ENCODE results near the gene SEMA3G.

The SEMA3G gene

DNA sequence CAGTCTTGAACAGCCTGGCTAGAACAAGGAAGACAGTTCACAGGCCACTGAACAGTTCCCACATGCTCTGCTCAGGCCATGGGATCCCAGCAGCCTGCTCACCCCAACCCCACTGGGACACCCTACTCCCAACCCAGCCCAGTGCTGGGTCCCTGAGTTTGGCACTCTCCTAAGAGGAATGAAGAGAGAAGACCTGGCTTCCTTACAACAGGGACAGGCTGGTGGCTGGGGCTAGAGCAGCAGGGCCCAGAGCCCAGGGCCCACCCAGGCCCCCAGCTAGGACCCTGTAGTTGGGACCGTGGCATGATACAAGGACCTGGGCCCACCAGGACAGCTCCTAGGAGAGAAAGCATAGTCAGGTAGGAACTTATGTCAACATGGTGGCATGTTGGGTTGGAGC lies 43.4 kb downstream of the SEMA3G start:
- Histone ChIP-seq H3K9me3 (ENCODE audit: control insufficient read depth in 1 of 2, low read length in 2 of 2) (no peaks in the 10 kb centered on the region), H3K4me1 (ENCODE audit: control insufficient read depth in 1 of 2, insufficient read depth in 2 of 2, low read length in 2 of 2) (peaks cover 14 to 19% of the 10 kb centered on the region in 2 donors), H3K9ac (ENCODE audit: low read depth in 1 of 2, low read length in 2 of 2) (no peak overlapping the region), H3K27ac (ENCODE audit: low read depth, low read length) (no peak overlapping the region), H3K36me3 (ENCODE audit: control insufficient read depth in 1 of 2, insufficient read depth in 2 of 2, low read length in 2 of 2) (peaks cover 34 to 79% of the 10 kb centered on the region in 2 donors), H3K4me3 (ENCODE audit: low read depth in 1 of 2, low read length in 2 of 2) (no peak overlapping the region), H3K27me3 (ENCODE audit: control insufficient read depth in 1 of 2, insufficient read depth in 2 of 2, low read length in 2 of 2) (no peaks in the 10 kb centered on the region)

DNA sequence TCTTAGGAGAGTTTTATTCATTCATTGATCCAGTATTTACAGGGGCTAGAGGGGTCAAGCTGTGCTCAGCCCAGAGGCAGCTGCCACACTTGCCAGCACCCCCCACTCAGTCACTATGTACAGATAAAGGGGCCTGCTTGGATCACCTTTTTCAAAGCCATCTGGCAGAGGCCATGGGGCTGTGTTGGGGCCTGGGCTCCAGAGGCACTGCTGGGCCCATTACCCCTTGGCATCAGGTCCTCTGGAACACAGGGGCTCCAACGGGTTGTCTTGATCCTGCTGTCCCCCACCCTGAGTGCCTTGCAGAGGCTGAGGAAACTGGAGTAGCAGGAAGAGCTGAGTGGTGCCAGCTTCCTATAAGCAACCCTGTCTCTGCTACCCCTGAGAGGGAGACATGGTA lies 43.9 kb downstream of the SEMA3G start:
- Histone ChIP-seq H3K4me3 (ENCODE audit: low read depth in 1 of 2, low read length in 2 of 2) (no peak overlapping the region), H3K27me3 (ENCODE audit: control insufficient read depth in 1 of 2, insufficient read depth in 2 of 2, low read length in 2 of 2) (no peaks in the 10 kb centered on the region), H3K27ac (ENCODE audit: low read depth, low read length) (no peak overlapping the region), H3K9ac (ENCODE audit: low read depth in 1 of 2, low read length in 2 of 2) (no peak overlapping the region), H3K36me3 (ENCODE audit: control insufficient read depth in 1 of 2, insufficient read depth in 2 of 2, low read length in 2 of 2) (peaks cover 29 to 74% of the 10 kb centered on the region in 2 donors), H3K4me1 (ENCODE audit: control insufficient read depth in 1 of 2, insufficient read depth in 2 of 2, low read length in 2 of 2) (peaks cover 11 to 15% of the 10 kb centered on the region in 2 donors), H3K9me3 (ENCODE audit: control insufficient read depth in 1 of 2, low read length in 2 of 2) (no peaks in the 10 kb centered on the region)

DNA sequence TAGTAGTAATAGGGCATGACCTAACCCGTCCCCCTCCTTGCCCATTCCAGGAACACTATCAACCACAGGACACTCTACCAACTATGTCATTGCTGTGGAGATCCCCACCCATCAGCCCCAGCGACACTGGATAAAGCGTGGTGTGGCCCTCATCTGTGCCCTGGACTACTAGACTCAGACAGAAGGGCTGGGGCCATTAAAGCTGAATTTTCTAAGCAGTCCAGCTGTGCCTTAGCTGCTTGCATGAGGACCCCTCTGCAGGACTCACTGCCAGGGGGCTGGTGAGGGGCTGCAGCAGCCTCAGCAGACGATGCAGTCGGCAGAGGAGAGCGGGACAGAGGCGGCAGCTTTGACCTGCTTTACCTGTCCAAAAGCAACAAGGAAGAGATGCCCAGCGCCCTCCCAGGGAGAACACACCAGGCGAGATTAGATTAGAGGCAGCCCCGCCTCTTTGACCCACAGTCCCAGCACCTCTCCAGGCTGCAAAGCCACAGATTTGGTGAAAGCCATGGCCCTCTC lies 44.6 kb downstream of the SEMA3G start:
- H3K27me3 ChIP-seq (ENCODE audit: control insufficient read depth in 1 of 2, insufficient read depth in 2 of 2, low read length in 2 of 2): no peaks in the 10 kb centered on the region
- H3K36me3 ChIP-seq (ENCODE audit: control insufficient read depth in 1 of 2, insufficient read depth in 2 of 2, low read length in 2 of 2): peaks cover 22 to 67% of the 10 kb centered on the region in 2 donors
- no peak overlapping the region for H3K9ac ChIP-seq (ENCODE audit: low read depth in 1 of 2, low read length in 2 of 2)
- no peak overlapping the region for H3K4me3 ChIP-seq (ENCODE audit: low read depth in 1 of 2, low read length in 2 of 2)
- H3K4me1 ChIP-seq (ENCODE audit: control insufficient read depth in 1 of 2, insufficient read depth in 2 of 2, low read length in 2 of 2): peaks cover 11% of the 10 kb centered on the region in 2 donors
- no peak overlapping the region for H3K27ac ChIP-seq (ENCODE audit: low read depth, low read length)
- H3K9me3 ChIP-seq (ENCODE audit: control insufficient read depth in 1 of 2, low read length in 2 of 2): no peaks in the 10 kb centered on the region

DNA sequence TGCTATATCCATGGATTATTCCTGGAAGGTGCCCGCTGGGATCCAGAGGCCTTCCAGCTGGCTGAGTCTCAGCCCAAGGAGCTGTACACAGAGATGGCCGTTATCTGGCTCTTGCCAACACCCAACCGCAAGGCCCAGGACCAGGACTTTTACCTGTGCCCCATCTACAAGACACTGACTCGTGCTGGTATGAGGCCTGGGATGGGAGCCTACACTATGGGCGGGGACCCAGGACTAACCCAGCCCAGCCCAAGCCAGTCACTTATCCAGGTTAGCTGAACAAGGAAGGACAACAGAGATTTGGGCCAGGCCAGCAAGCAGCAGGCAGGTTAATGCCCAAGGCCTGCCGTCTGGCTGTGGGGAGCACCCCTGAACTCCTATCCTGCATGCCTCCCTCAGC lies 45.3 kb downstream of the SEMA3G start:
- Histone ChIP-seq H3K4me3 (ENCODE audit: low read depth in 1 of 2, low read length in 2 of 2) (no peak overlapping the region), H3K9ac (ENCODE audit: low read depth in 1 of 2, low read length in 2 of 2) (no peak overlapping the region), H3K27ac (ENCODE audit: low read depth, low read length) (no peak overlapping the region), H3K9me3 (ENCODE audit: control insufficient read depth in 1 of 2, low read length in 2 of 2) (no peaks in the 10 kb centered on the region), H3K36me3 (ENCODE audit: control insufficient read depth in 1 of 2, insufficient read depth in 2 of 2, low read length in 2 of 2) (peaks cover 22 to 60% of the 10 kb centered on the region in 2 donors), H3K4me1 (ENCODE audit: control insufficient read depth in 1 of 2, insufficient read depth in 2 of 2, low read length in 2 of 2) (peaks cover 11% of the 10 kb centered on the region in 2 donors), H3K27me3 (ENCODE audit: control insufficient read depth in 1 of 2, insufficient read depth in 2 of 2, low read length in 2 of 2) (no peaks in the 10 kb centered on the region)

DNA sequence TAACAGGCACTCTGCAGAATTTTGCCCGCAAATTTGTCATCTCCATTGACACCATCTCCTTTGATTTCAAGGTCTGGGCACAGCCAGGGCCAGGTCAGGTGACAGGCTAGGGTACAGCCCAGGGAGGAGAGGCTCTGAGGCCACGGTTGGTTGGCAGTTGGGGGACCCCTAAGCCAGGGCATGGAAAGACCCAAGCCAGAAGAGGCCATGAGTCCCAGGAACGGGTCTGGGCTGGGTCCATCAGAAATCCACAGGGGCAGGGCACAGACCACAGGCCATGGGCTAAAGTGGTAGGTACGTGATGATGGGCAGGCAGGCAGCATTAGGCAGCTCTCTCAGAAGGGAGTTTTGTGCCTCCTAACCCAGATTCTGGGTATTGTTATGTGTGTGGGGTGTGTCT lies 45.8 kb downstream of the SEMA3G start:
- peaks cover 11% of the 10 kb centered on the region in 2 donors for H3K4me1 ChIP-seq (ENCODE audit: control insufficient read depth in 1 of 2, insufficient read depth in 2 of 2, low read length in 2 of 2)

DNA sequence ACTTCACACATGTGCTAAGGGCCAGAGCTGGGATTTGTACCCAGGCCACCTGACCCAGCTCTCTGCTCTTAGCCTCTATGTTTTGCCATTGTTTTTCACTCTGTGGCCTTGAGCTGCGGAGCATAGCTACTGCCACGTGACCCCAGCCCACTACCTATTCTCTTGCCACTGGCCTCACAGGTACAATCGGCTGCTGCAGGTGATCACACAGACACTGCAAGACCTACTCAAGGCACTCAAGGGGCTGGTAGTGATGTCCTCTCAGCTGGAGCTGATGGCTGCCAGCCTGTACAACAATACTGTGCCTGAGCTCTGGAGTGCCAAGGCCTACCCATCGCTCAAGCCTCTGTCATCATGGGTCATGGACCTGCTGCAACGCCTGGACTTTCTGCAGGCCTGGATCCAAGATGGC lies 46.2 kb downstream of the SEMA3G start:
- H3K4me3 ChIP-seq (ENCODE audit: low read depth in 1 of 2, low read length in 2 of 2): no peak overlapping the region
- H3K27me3 ChIP-seq (ENCODE audit: control insufficient read depth in 1 of 2, insufficient read depth in 2 of 2, low read length in 2 of 2): no peaks in the 10 kb centered on the region
- peaks cover 11% of the 10 kb centered on the region in 2 donors for H3K4me1 ChIP-seq (ENCODE audit: control insufficient read depth in 1 of 2, insufficient read depth in 2 of 2, low read length in 2 of 2)
- no peak overlapping the region for H3K9ac ChIP-seq (ENCODE audit: low read depth in 1 of 2, low read length in 2 of 2)
- no peak overlapping the region for H3K27ac ChIP-seq (ENCODE audit: low read depth, low read length)
- no peaks in the 10 kb centered on the region for H3K9me3 ChIP-seq (ENCODE audit: control insufficient read depth in 1 of 2, low read length in 2 of 2)
- peaks cover 13 to 50% of the 10 kb centered on the region in 2 donors for H3K36me3 ChIP-seq (ENCODE audit: control insufficient read depth in 1 of 2, insufficient read depth in 2 of 2, low read length in 2 of 2)

More for the DNA sequence above, 45.8 kb downstream of the SEMA3G start:
- Histone ChIP-seq H3K9me3 (ENCODE audit: control insufficient read depth in 1 of 2, low read length in 2 of 2) (no peaks in the 10 kb centered on the region), H3K36me3 (ENCODE audit: control insufficient read depth in 1 of 2, insufficient read depth in 2 of 2, low read length in 2 of 2) (peaks cover 18 to 55% of the 10 kb centered on the region in 2 donors), H3K27me3 (ENCODE audit: control insufficient read depth in 1 of 2, insufficient read depth in 2 of 2, low read length in 2 of 2) (no peaks in the 10 kb centered on the region), H3K9ac (ENCODE audit: low read depth in 1 of 2, low read length in 2 of 2) (no peak overlapping the region), H3K27ac (ENCODE audit: low read depth, low read length) (no peak overlapping the region), H3K4me3 (ENCODE audit: low read depth in 1 of 2, low read length in 2 of 2) (no peak overlapping the region)

DNA sequence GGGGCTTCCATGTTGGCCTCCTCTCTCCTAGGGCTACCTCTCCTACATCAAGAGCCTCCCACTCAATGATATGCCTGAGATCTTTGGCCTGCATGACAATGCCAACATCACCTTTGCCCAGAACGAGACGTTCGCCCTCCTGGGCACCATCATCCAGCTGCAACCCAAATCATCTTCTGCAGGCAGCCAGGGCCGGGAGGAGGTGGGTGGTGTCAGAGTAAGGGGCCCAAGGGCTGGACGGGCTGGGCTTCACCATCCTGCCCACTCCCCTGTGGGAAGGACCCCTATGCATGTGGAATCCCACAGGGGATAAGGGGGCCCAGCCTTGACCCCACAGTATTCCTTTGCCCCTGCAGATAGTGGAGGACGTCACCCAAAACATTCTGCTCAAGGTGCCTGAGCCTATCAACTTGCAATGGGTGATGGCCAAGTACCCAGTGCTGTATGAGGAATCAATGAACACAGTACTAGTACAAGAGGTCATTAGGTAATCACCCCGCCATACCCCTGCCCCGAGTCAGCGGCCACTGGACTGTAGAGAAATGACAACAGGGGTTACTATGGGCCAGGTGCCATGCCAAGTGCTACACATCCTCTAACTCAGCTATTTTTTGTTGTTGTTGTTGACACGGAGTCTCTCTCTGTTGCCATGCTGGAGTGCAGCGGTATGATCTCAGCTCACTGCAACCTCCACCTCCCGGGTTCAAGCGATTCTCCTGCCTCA lies 47.1 kb downstream of the SEMA3G start:
- no peaks in the 10 kb centered on the region for H3K9me3 ChIP-seq (ENCODE audit: control insufficient read depth in 1 of 2, low read length in 2 of 2)
- no peak overlapping the region for H3K4me3 ChIP-seq (ENCODE audit: low read depth in 1 of 2, low read length in 2 of 2)
- no peak overlapping the region for H3K27ac ChIP-seq (ENCODE audit: low read depth, low read length)
- H3K4me1 ChIP-seq (ENCODE audit: control insufficient read depth in 1 of 2, insufficient read depth in 2 of 2, low read length in 2 of 2): peaks cover 11% of the 10 kb centered on the region in 2 donors
- no peak overlapping the region for H3K9ac ChIP-seq (ENCODE audit: low read depth in 1 of 2, low read length in 2 of 2)
- peaks cover 8 to 48% of the 10 kb centered on the region in 2 donors for H3K36me3 ChIP-seq (ENCODE audit: control insufficient read depth in 1 of 2, insufficient read depth in 2 of 2, low read length in 2 of 2)
- no peaks in the 10 kb centered on the region for H3K27me3 ChIP-seq (ENCODE audit: control insufficient read depth in 1 of 2, insufficient read depth in 2 of 2, low read length in 2 of 2)

DNA sequence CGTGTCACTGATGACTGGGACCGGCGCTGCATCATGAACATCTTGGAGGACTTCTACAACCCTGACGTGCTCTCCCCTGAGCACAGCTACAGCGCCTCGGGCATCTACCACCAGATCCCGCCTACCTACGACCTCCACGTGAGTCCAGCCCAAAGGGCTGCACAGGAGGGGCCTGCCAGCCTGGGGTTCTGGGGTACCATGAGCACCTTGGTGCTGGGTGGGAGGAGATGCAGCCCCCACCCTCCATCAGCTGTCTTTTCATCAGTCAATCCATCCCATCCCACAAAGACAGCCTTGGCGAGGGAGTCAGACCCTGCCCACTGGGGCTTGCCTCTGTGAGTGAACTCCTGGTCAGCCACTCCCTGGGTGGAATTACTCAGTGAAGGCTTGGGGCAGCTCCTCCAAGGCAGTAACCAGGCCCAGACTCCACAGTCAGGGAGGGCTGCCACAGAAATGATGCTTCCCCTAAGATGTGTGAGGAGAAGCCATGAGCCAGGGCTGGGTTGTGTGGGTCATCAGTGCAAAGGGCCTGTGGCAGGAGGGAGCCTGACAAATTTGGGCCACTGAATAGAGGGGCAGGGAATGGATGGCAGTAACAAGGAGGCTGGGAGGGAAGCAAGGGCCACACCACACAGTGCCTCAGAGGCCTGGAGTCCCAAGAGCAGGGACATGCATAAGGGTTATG lies 47.9 kb downstream of the SEMA3G start:
- peaks cover 11% of the 10 kb centered on the region in 2 donors for H3K4me1 ChIP-seq (ENCODE audit: control insufficient read depth in 1 of 2, insufficient read depth in 2 of 2, low read length in 2 of 2)
- no peak overlapping the region for H3K27ac ChIP-seq (ENCODE audit: low read depth, low read length)
- no peak overlapping the region for H3K9ac ChIP-seq (ENCODE audit: low read depth in 1 of 2, low read length in 2 of 2)
- no peaks in the 10 kb centered on the region for H3K9me3 ChIP-seq (ENCODE audit: control insufficient read depth in 1 of 2, low read length in 2 of 2)
- H3K36me3 ChIP-seq (ENCODE audit: control insufficient read depth in 1 of 2, insufficient read depth in 2 of 2, low read length in 2 of 2): peaks cover under 1 to 44% of the 10 kb centered on the region in 2 donors
- H3K4me3 ChIP-seq (ENCODE audit: low read depth in 1 of 2, low read length in 2 of 2): no peak overlapping the region
- H3K27me3 ChIP-seq (ENCODE audit: control insufficient read depth in 1 of 2, insufficient read depth in 2 of 2, low read length in 2 of 2): no peaks in the 10 kb centered on the region

DNA sequence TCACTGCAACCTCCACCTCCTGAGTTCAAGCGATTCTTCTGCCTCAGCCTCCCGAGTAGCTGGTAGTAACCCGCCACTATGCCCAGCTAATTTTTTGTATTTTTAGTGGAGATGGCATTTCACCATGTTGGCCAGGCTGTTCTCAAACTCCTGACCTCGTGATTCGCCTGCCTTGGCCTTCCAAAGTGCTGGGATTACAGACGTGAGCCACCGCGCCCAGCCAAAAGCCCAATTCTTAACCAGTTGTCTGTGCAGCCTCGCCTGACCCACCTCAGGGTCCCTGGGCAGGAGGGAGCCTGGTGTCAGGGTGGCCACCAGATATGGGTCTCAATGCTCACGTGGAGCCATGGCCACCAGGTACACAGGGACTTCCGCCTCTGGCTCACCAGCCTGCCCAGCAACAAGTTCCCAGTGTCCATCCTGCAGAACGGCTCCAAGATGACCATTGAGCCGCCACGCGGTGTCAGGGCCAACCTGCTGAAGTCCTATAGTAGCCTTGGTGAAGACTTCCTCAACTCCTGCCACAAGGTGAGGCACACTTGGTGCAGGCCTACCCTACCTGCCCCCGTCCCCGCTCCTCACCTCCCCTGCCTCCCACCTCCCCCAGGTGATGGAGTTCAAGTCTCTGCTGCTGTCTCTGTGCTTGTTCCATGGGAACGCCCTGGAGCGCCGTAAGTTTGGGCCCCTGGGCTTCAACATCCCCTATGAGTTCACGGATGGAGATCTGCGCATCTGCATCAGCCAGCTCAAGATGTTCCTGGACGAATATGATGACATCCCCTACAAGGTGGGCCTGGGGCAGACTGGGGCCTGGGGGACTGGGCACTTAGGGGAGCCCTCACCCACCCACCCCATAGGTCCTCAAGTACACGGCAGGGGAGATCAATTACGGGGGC lies 48.6 kb downstream of the SEMA3G start:
- Histone ChIP-seq H3K9me3 (ENCODE audit: control insufficient read depth in 1 of 2, low read length in 2 of 2) (no peaks in the 10 kb centered on the region), H3K36me3 (ENCODE audit: control insufficient read depth in 1 of 2, insufficient read depth in 2 of 2, low read length in 2 of 2) (peaks cover 3 to 44% of the 10 kb centered on the region in 2 donors), H3K27me3 (ENCODE audit: control insufficient read depth in 1 of 2, insufficient read depth in 2 of 2, low read length in 2 of 2) (no peaks in the 10 kb centered on the region), H3K9ac (ENCODE audit: low read depth in 1 of 2, low read length in 2 of 2) (no peak overlapping the region), H3K4me3 (ENCODE audit: low read depth in 1 of 2, low read length in 2 of 2) (no peak overlapping the region), H3K4me1 (ENCODE audit: control insufficient read depth in 1 of 2, insufficient read depth in 2 of 2, low read length in 2 of 2) (peaks cover 11% of the 10 kb centered on the region in 2 donors), H3K27ac (ENCODE audit: low read depth, low read length) (no peak overlapping the region)
